SK-N-SH (cell line): ENCODE measurements around the gene PLEKHM2. TPM values are rescaled to one million over a fixed set of nuclear protein-coding genes. Genes with fewer than 3 reads are reported as not detected.

ENCODE experiments used
- CTCF ChIA-PET: fragments of 300-600, 350-600 bp; formaldehyde crosslinking; extraction: SDS; loops from one replicate; lab custom pipeline; 2021; lab: Yijun Ruan, JAX
- POLR2A ChIA-PET: fragments of 350-600 bp; sonication (Branson Sonifier 250); formaldehyde crosslinking; extraction: SDS; loops from one replicate; lab custom pipeline; 2020; ENCODE audit warnings: antibody characterized with exemption, inconsistent platforms; lab: Yijun Ruan, JAX
- DNase-seq: peaks from one replicate; pipeline ENCODE4 v3.0.0; 2012
- H2AFZ ChIP-seq: fragments of 200-600 bp; sonication (generic); 2 replicates; pipeline ENCODE4 v1.8.1; 2016; ENCODE audit warnings: antibody characterized with exemption, mild to moderate bottlenecking, low read depth
- H3F3A ChIP-seq: fragments of 200-600 bp; sonication (generic); replicated peaks from 2 replicates; pipeline ENCODE3; 2016; ENCODE audit warnings: antibody characterized with exemption, mild to moderate bottlenecking; ENCODE audit not compliant: insufficient read depth
- H3K27ac ChIP-seq, 2 experiments: fragments of 200-500 bp in 1 of 2; fragments of 200-600 bp in 1 of 2; sonication (Bioruptor generic) in 1 of 2; sonication (generic), shearing (Covaris generic) in 1 of 2; 2 replicates each; pipeline versions ENCODE4 v1.5.1 to v1.6.1; 2014 to 2016; ENCODE audit warnings: low read depth in 2 of 2, inconsistent platforms in 1 of 2, low read length in 1 of 2, mild to moderate bottlenecking in 1 of 2, mixed read lengths in 1 of 2
- H3K27me3 ChIP-seq: fragments of 200-600 bp; sonication (generic), shearing (Covaris generic); 2 replicates; pipeline ENCODE4 v1.6.1; 2016; ENCODE audit warnings: mixed run types; ENCODE audit not compliant: insufficient read depth
- H3K36me3 ChIP-seq, 2 experiments: fragments of 200-500 bp in 1 of 2; fragments of 200-600 bp in 1 of 2; sonication (Bioruptor generic) in 1 of 2; sonication (generic) in 1 of 2; replicated peaks in 1 of 2; 2 replicates each; pipeline versions ENCODE3 to v1.5.1; 2014 to 2016; ENCODE audit warnings: low read length in 1 of 2, mild to moderate bottlenecking in 1 of 2; ENCODE audit not compliant: insufficient read depth in 2 of 2, control insufficient read depth in 1 of 2
- H3K4me1 ChIP-seq, 2 experiments: fragments of 200-500 bp in 1 of 2; fragments of 200-600 bp in 1 of 2; sonication (Bioruptor generic) in 1 of 2; sonication (generic), shearing (Covaris generic) in 1 of 2; 2 replicates each; pipeline versions ENCODE4 v1.5.1 to v1.6.1; 2014 to 2016; ENCODE audit warnings: low read depth in 1 of 2, low read length in 1 of 2, mixed run types in 1 of 2; ENCODE audit not compliant: insufficient read depth in 2 of 2, control insufficient read depth in 1 of 2
- H3K4me2 ChIP-seq: fragments of 200-600 bp; sonication (generic), shearing (Covaris generic); 2 replicates; pipeline ENCODE4 v1.6.1; 2017; ENCODE audit warnings: mixed run types
- H3K4me3 ChIP-seq, 2 experiments: fragments of 200-500 bp in 1 of 2; fragments of 200-600 bp in 1 of 2; sonication (Bioruptor generic) in 1 of 2; sonication (generic), shearing (Covaris generic) in 1 of 2; 2 replicates each; pipeline versions ENCODE4 v1.5.1 to v1.8.1; 2014 to 2016; ENCODE audit warnings: low read depth in 2 of 2, inconsistent platforms in 1 of 2, low read length in 1 of 2, mild to moderate bottlenecking in 1 of 2, mixed read lengths in 1 of 2, moderate library complexity in 1 of 2
- H3K79me2 ChIP-seq: fragments of 200-600 bp; sonication (generic); 2 replicates; pipeline ENCODE4 v1.8.1; 2017; ENCODE audit warnings: mild to moderate bottlenecking; ENCODE audit not compliant: insufficient read depth
- H3K9ac ChIP-seq: fragments of 200-600 bp; sonication (generic); 2 replicates; pipeline ENCODE4 v1.6.1; 2017; ENCODE audit warnings: mixed run types
- H3K9me2 ChIP-seq: fragments of 200-600 bp; sonication (generic); 2 replicates; pipeline ENCODE4 v1.6.1; 2017; ENCODE audit warnings: mixed run types
- H3K9me3 ChIP-seq: fragments of 200-600 bp; sonication (generic); 2 replicates; pipeline ENCODE4 v1.6.1; 2017; ENCODE audit warnings: mixed run types, mild to moderate bottlenecking, moderate library complexity
- H4K20me1 ChIP-seq: fragments of 200-600 bp; sonication (generic); 2 replicates; pipeline ENCODE4 v1.6.1; 2017; ENCODE audit warnings: mild to moderate bottlenecking, mixed run types; ENCODE audit not compliant: insufficient read depth
- ELF1 ChIP-seq: IDR thresholded peaks from 2 replicates; pipeline ENCODE4 v1.4.0; 2012
- FOSL2 ChIP-seq: IDR thresholded peaks from 2 replicates; pipeline ENCODE4 v1.4.0; 2012; ENCODE audit warnings: low read depth, mild to moderate bottlenecking, moderate library complexity, borderline replicate concordance
- FOXM1 ChIP-seq: IDR thresholded peaks from 2 replicates; pipeline ENCODE4 v1.4.0; 2012; ENCODE audit warnings: low read depth, mild to moderate bottlenecking
- GABPA ChIP-seq: IDR thresholded peaks from 2 replicates; pipeline ENCODE4 v1.4.0; 2012; ENCODE audit warnings: low read depth, mild to moderate bottlenecking
- JUND ChIP-seq: IDR thresholded peaks from 2 replicates; pipeline ENCODE4 v1.4.0; 2012
- MAX ChIP-seq: IDR thresholded peaks from 2 replicates; pipeline ENCODE4 v1.4.0; 2012; ENCODE audit warnings: low read depth
- MXI1 ChIP-seq: IDR thresholded peaks from 2 replicates; pipeline ENCODE4 v1.6.1; 2012; ENCODE audit warnings: mild to moderate bottlenecking, low read depth, low read length, improper control_type of control experiment
- PBX3 ChIP-seq: IDR thresholded peaks from 2 replicates; pipeline ENCODE4; 2012
- POLR2AphosphoS5 ChIP-seq: IDR thresholded peaks from 2 replicates; pipeline ENCODE4 v1.6.1; 2012; ENCODE audit warnings: low read depth, low read length
- RAD21 ChIP-seq: IDR thresholded peaks from 2 replicates; pipeline ENCODE4 v1.6.1; 2012; ENCODE audit warnings: mild to moderate bottlenecking, low read length
- SMC3 ChIP-seq: IDR thresholded peaks from 2 replicates; pipeline ENCODE4 v1.6.1; 2012; ENCODE audit warnings: low read depth, low read length, improper control_type of control experiment
- TCF12 ChIP-seq: IDR thresholded peaks from 2 replicates; pipeline ENCODE4 v1.4.0; 2012
- YY1 ChIP-seq: IDR thresholded peaks from 2 replicates; pipeline ENCODE4 v1.4.0; 2012; ENCODE audit warnings: low read depth, mild to moderate bottlenecking
- WGBS: methylation state at CpG from one replicate; pipeline ENCODE4 v1.1.6; 2017; ENCODE audit warnings: low lambda C conversion rate; 5-methylcytosine and 5-hydroxymethylcytosine counted together
- polyA plus RNA-seq, 3 experiments: library from polyadenylated mRNA; depleted of rRNA; stranded (reverse); fragments of >200 nt; gene quantifications; 2 replicates each; pipeline ENCODE4 v1.2.3, GENCODE V29; 2012
- TF ChIP-seq, protein P1 (sequence below): IDR thresholded peaks from 2 replicates; pipeline ENCODE4 v1.4.0; 2012; ENCODE audit warnings: low read depth, borderline replicate concordance

PLEKHM2 gene
- polyA plus RNA-seq, 1 of the 3 experiments (the other 2 are of a cell fraction) = 38.9 TPM

DNA sequence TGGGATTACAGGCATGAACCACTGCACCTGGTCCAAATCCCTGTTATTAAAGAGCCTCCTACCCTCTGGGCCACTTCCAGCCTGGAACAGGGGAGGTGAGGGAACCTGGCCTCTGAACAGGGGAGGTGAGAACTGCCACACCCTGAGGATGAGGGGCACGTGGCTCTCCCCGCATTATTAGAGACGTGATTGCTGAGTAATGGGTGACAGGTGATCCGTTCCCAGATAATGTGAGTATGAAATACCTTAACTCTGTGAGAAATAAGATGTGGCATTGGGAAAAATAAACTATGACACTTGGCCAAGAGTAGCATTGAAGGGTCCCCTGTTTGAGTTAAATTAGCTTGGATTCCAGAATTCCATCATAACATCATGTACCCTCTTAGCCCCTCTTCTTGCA is 38.3 kb downstream of the PLEKHM2 start (continued):
- no peak for TF ChIP-seq PBX3
- TF ChIP-seq, all 33 proteins: peak for 0

GRCh38 chr1:15722836-15723532 is 38.9 kb downstream of the PLEKHM2 start:
- Histone ChIP-seq H3K4me1 (no peaks in the 10 kb centered on the region), H3K9me3 (no peaks in the 10 kb centered on the region), H3K4me2 (no peak overlapping the region), H4K20me1 (no peaks in the 10 kb centered on the region), H3K36me3 (peaks cover 2 to 70% of the 10 kb centered on the region in 2 experiments), H3K9ac (no peak overlapping the region), H2AFZ (no peak overlapping the region), H3K4me3 (no peak overlapping the region), H3K27me3 (no peaks in the 10 kb centered on the region), H3K79me2 (no peaks in the 10 kb centered on the region), H3F3A (no peaks in the 10 kb centered on the region), H3K27ac (no peak overlapping the region), H3K9me2 (no peaks in the 10 kb centered on the region)
- no peak for TF ChIP-seq SMC3
- TF ChIP-seq TCF12 = no peak
- no peak for TF ChIP-seq MAX
- no peak for TF ChIP-seq GABPA
- TF ChIP-seq, protein P1, sequence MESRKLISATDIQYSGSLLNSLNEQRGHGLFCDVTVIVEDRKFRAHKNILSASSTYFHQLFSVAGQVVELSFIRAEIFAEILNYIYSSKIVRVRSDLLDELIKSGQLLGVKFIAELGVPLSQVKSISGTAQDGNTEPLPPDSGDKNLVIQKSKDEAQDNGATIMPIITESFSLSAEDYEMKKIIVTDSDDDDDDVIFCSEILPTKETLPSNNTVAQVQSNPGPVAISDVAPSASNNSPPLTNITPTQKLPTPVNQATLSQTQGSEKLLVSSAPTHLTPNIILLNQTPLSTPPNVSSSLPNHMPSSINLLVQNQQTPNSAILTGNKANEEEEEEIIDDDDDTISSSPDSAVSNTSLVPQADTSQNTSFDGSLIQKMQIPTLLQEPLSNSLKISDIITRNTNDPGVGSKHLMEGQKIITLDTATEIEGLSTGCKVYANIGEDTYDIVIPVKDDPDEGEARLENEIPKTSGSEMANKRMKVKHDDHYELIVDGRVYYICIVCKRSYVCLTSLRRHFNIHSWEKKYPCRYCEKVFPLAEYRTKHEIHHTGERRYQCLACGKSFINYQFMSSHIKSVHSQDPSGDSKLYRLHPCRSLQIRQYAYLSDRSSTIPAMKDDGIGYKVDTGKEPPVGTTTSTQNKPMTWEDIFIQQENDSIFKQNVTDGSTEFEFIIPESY = no peak
- no peak for TF ChIP-seq RAD21
- TF ChIP-seq JUND = no peak
- TF ChIP-seq MXI1 = no peak
- no peak for TF ChIP-seq POLR2AphosphoS5
- TF ChIP-seq FOXM1 = no peak
- TF ChIP-seq YY1 = no peak
- no peak for TF ChIP-seq FOSL2
- no peak for TF ChIP-seq PBX3
- no peak for TF ChIP-seq ELF1
- ChIA-PET POLR2A (interaction anchor here (0.7 to 1.2 kb wide), 2 partner anchors 15 to 16 kb away, joined by 3 to 4 read pairs; no protein-coding TSS in a partner anchor), CTCF (interaction anchor here (0.6 to 1.2 kb wide), 4 partner anchors 11 to 69 kb away, joined by 3 to 4 read pairs (median 3); no protein-coding TSS in a partner anchor)
- WGBS = 88% methylated on average over 11 of the region's 13 CpGs
- no peak for DNase-seq
